ENCODE measurements around the gene FBXL20. TPM values are rescaled to one million over a fixed set of nuclear protein-coding genes. Genes with fewer than 3 reads are reported as not detected.

FBXL20 gene
- total and polyA plus RNA-seq, 4 donors, result 1.6 to 8.4 (median 5.2) TPM

GRCh38 chr17:39325528-39326240, 75.7 kb downstream of the FBXL20 start:
- Histone ChIP-seq H3K4me1 (ENCODE audit: control insufficient read depth in 4 of 4, insufficient read depth in 4 of 4, low read length in 3 of 4) (peaks cover 7 to 18% (median 13%) of the 10 kb centered on the region in 4 donors), H3K9ac (ENCODE audit: low read depth in 1 of 2, low read length in 2 of 2) (peak overlapping the region in 1 of 2 donors; percentile 53), H3K27ac (ENCODE audit: low read depth in 1 of 2, low read length in 2 of 2) (peak overlapping the region in 1 of 2 donors; percentile 25), H3K36me3 (ENCODE audit: control insufficient read depth in 4 of 4, insufficient read depth in 3 of 4, low read depth in 1 of 4, low read length in 3 of 4) (no peaks in the 10 kb centered on the region), H3K9me3 (ENCODE audit: control insufficient read depth in 4 of 4, low read length in 3 of 4) (no peaks in the 10 kb centered on the region), H3K27me3 (ENCODE audit: control insufficient read depth in 4 of 4, insufficient read depth in 4 of 4, low read length in 3 of 4) (no peaks in the 10 kb centered on the region), H3K4me3 (ENCODE audit: low read depth in 1 of 3, low read length in 3 of 3) (no peak overlapping the region)
- no peak for DNase-seq (ENCODE audit: low spot score)
- TF ChIP-seq TAF1 (conservative IDR thresholded peaks at IDR 0.05) (no peak), YY1 (IDR thresholded peaks at IDR 0.05) (peak; percentile 77), SP1 (IDR thresholded peaks at IDR 0.05) (peak; percentile 15), RXRA (IDR thresholded peaks at IDR 0.05) (peak in 1 of 2 donors; percentile 31), EGR1 (IDR thresholded peaks at IDR 0.05; ENCODE audit: low read depth in 2 of 2) (no peak), HNF4A (conservative IDR thresholded peaks at IDR 0.05) (peak; percentile 75 to 80), JUND (IDR thresholded peaks at IDR 0.05) (no peak), HNF4G (IDR thresholded peaks at IDR 0.05) (peak; percentile 25), FOXA1 (IDR thresholded peaks at IDR 0.05) (no peak)
- WGBS, result 65% methylated on average over 4 of the region's 4 CpGs

DNA sequence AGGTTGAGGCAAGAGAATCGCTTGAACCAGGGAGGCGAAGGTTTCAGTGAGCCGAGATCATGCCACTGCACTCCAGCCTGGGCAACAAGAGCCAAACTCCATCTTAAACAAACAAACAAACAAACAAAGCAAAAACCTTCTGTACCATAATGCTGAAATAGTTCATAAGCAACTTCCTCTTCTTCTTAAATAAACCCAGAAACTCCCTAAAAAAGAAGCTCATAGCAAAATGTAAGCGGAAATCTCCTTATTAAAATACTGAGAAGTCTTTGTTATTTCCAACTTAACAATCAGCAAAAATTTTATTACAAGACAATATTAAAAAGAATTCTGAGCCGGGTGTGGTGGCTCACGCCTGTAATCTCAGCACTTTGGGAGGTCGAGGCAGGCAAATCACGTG, 82.8 kb downstream of the FBXL20 start:
- WGBS, result 93% methylated on average over 8 of the region's 8 CpGs
- TF ChIP-seq EGR1 (IDR thresholded peaks at IDR 0.05; ENCODE audit: low read depth in 2 of 2) (no peak), GABPA (IDR thresholded peaks at IDR 0.05 in 1 of 2, conservative IDR thresholded peaks at IDR 0.05 in 1 of 2) (no peak), RXRA (IDR thresholded peaks at IDR 0.05) (no peak), SP1 (IDR thresholded peaks at IDR 0.05) (no peak), YY1 (IDR thresholded peaks at IDR 0.05) (no peak), HNF4G (IDR thresholded peaks at IDR 0.05) (no peak), CTCF (IDR thresholded peaks at IDR 0.05; ENCODE audit: low read depth, low read length, missing input control) (no peak), NR2F2 (IDR thresholded peaks at IDR 0.05) (no peak), JUND (IDR thresholded peaks at IDR 0.05) (no peak), RAD21 (IDR thresholded peaks at IDR 0.05) (no peak), FOXA2 (IDR thresholded peaks at IDR 0.05) (no peak), ZBTB33 (IDR thresholded peaks at IDR 0.05) (no peak), FOXA1 (IDR thresholded peaks at IDR 0.05) (no peak), ATF3 (IDR thresholded peaks at IDR 0.05) (no peak), REST (IDR thresholded peaks at IDR 0.05) (no peak), HNF4A (conservative IDR thresholded peaks at IDR 0.05) (no peak), MAX (IDR thresholded peaks at IDR 0.05) (no peak)
- H3K4me3 ChIP-seq (ENCODE audit: low read depth in 1 of 3, low read length in 3 of 3), result no peak overlapping the region
- H3K9ac ChIP-seq (ENCODE audit: low read depth in 1 of 2, low read length in 2 of 2), result no peak overlapping the region
- H3K27me3 ChIP-seq (ENCODE audit: control insufficient read depth in 4 of 4, insufficient read depth in 4 of 4, low read length in 3 of 4), result no peaks in the 10 kb centered on the region
- DNase-seq (ENCODE audit: low spot score), result no peak
- H3K9me3 ChIP-seq (ENCODE audit: control insufficient read depth in 4 of 4, low read length in 3 of 4), result no peaks in the 10 kb centered on the region
- H3K36me3 ChIP-seq (ENCODE audit: control insufficient read depth in 4 of 4, insufficient read depth in 3 of 4, low read depth in 1 of 4, low read length in 3 of 4), result no peaks in the 10 kb centered on the region
- H3K4me1 ChIP-seq (ENCODE audit: control insufficient read depth in 4 of 4, insufficient read depth in 4 of 4, low read length in 3 of 4), result peaks cover 0 to 4% (median 0%) of the 10 kb centered on the region in 4 donors
- no peak overlapping the region for H3K27ac ChIP-seq (ENCODE audit: low read depth in 1 of 2, low read length in 2 of 2)

Measured in liver (tissue), 9 donors.